ENCODE results near the gene ASPN. TPM values are rescaled to one million over a fixed set of nuclear protein-coding genes. Genes with fewer than 3 reads are reported as not detected.

ASPN gene
- total RNA-seq, 2 experiments from 2014 or later, result not detected

- H3K36me3 Mint-ChIP-seq, result peaks cover 6% of the 10 kb centered on the region
- POLR2A ChIA-PET, result no interaction called here
- H3K9me3 Mint-ChIP-seq, result peaks cover 2% of the 10 kb centered on the region
- no peaks in the 10 kb centered on the region for H3K27me3 Mint-ChIP-seq
- no peak overlapping the region for H3K4me3 Mint-ChIP-seq
- no peak overlapping the region for H3K27ac Mint-ChIP-seq
- ATAC-seq (ENCODE audit: low read depth) (no peak), DNase-seq (no peak)
- peaks cover 27% of the 10 kb centered on the region for H3K4me1 Mint-ChIP-seq
Measured at GRCh38 chr9:92407818-92408217, 74.5 kb downstream of the ASPN start.

- DNase-seq (peak; percentile 29), ATAC-seq (ENCODE audit: low read depth) (peak; percentile 94)
- H3K4me3 Mint-ChIP-seq, result peak overlapping the region; percentile 59
- peaks cover 4% of the 10 kb centered on the region for H3K36me3 Mint-ChIP-seq
- peak overlapping the region; percentile 71 for H3K27ac Mint-ChIP-seq
- peaks cover 27% of the 10 kb centered on the region for H3K4me1 Mint-ChIP-seq
- peaks cover 2% of the 10 kb centered on the region for H3K9me3 Mint-ChIP-seq
- no peaks in the 10 kb centered on the region for H3K27me3 Mint-ChIP-seq
- POLR2A ChIA-PET, result interaction anchor here (0.6 kb wide), 1 partner anchor 246 kb away, joined by 5 read pairs; no protein-coding TSS in a partner anchor
Measured at GRCh38 chr9:92406477-92406876, 75.8 kb downstream of the ASPN start.

Small RNA genes within 50 kb of the gene (microRNA-seq; reads per million reads assigned to microRNA genes)
- gene MIR4670, result not detected

Other genes with a start within 250 kb of the ASPN start
- 100 to 1,000 TPM; 120 to 123 TPM for gene IARS1, start 188.8 kb downstream of the ASPN start, total RNA-seq
- 10 to 100 TPM; 65.6 to 69.2 TPM for gene NOL8, start 157.2 kb downstream of the ASPN start, total RNA-seq
- 10 to 100 TPM; 19.6 to 20.6 TPM for gene CENPP, start 156.6 kb downstream of the ASPN start, total RNA-seq
- not detected for gene OGN, start 77.9 kb downstream of the ASPN start, total RNA-seq
- gene OMD, start 58.0 kb downstream of the ASPN start, total RNA-seq, result not detected
- gene ECM2, start 53.5 kb upstream of the ASPN start, total RNA-seq, result not detected
- gene IPPK, start 187.6 kb upstream of the ASPN start, total RNA-seq, result 1 to 10 TPM; 9.4 to 9.7 TPM